K562 (cell line): Measurements from ENCODE around the gene BRD3. TPM values are rescaled to one million over a fixed set of nuclear protein-coding genes. Genes with fewer than 3 reads are reported as not detected.
A peak's percentile ranks its signal among the peaks of the same experiment; 100 is the strongest.

Source experiments
- ATAC-seq: fragments of 200-7000 bp; cut with Tn5 transposase; 3 replicates; pipeline ENCODE4 v1.9.1; 2020; ENCODE audit warnings: moderate library complexity
- BruUV-seq: library from RNA; stranded (reverse); fragments of 400-500 nt; replicated peaks from 2 replicates; lab custom pipeline; 2021; lab: Mats Ljungman, UMichigan
- CTCF ChIA-PET: fragments of 300-600 bp; formaldehyde crosslinking; extraction: SDS; loops from one replicate; lab custom pipeline; 2021; ENCODE audit warnings: low intra/inter-chr PET ratio; lab: Yijun Ruan, JAX
- POLR2A ChIA-PET: fragments of 300-600, 350-650 bp; sonication (Branson Sonifier 250); formaldehyde crosslinking; extraction: SDS; loops from one replicate; lab custom pipeline; 2021; ENCODE audit warnings: antibody characterized with exemption, inconsistent platforms; lab: Yijun Ruan, JAX
- DNase-seq, 4 experiments: peaks; one replicate each; pipeline versions ENCODE4 v3.0.0 to v3.0.0-alpha.2; 2011 to 2018; ENCODE audit warnings: low spot score in 3 of 4, mixed read lengths in 3 of 4; ENCODE audit errors: extremely low read depth in 1 of 4
- FAIRE-seq: peaks from 2 replicates; lab custom pipeline; 2011; peaks lifted over from hg19 to GRCh38; lab: Jason Lieb, UNC
- H2AFZ ChIP-seq: 2 replicates; pipeline ENCODE4 v1.6.0; 2011; ENCODE audit warnings: low read depth, low read length, control low read depth, inconsistent platforms
- H3K27ac ChIP-seq: fragments of 200-600 bp; 3 replicates; pipeline ENCODE4 v1.8.0; 2011; ENCODE audit warnings: low read depth, mild to moderate bottlenecking, control low read depth, inconsistent platforms, low read length, moderate library complexity, mixed read lengths; ENCODE audit errors: extremely low read depth
- H3K27me3 ChIP-seq, 2 experiments: fragments of 300-600 bp in 1 of 2; 2 replicates in 1 of 2; 3 replicates in 1 of 2; pipeline versions ENCODE4 v1.6.0 to v1.8.0; 2011; ENCODE audit warnings: inconsistent platforms in 2 of 2, low read length in 2 of 2, mild to moderate bottlenecking in 1 of 2, mixed read lengths in 1 of 2, moderate library complexity in 1 of 2; ENCODE audit not compliant: control insufficient read depth in 2 of 2, insufficient read depth in 2 of 2
- H3K36me3 ChIP-seq: fragments of 300-600 bp; 3 replicates; pipeline ENCODE4 v1.8.0; 2011; ENCODE audit warnings: mild to moderate bottlenecking, low read length, inconsistent platforms; ENCODE audit not compliant: control insufficient read depth, insufficient read depth
- H3K4me1 ChIP-seq, 2 experiments: fragments of 200-600 bp in 1 of 2; replicated peaks in 1 of 2; 2 replicates in 1 of 2; 3 replicates in 1 of 2; pipeline versions ENCODE4 v1.5.1 to v1.8.0; 2011; ENCODE audit warnings: inconsistent platforms in 2 of 2, low read length in 2 of 2, mild to moderate bottlenecking in 1 of 2, mixed read lengths in 1 of 2, moderate library complexity in 1 of 2; ENCODE audit not compliant: control insufficient read depth in 2 of 2, insufficient read depth in 2 of 2
- H3K4me2 ChIP-seq: 2 replicates; pipeline ENCODE4 v1.6.1; 2011; ENCODE audit warnings: low read length, control low read depth, inconsistent platforms, mixed read lengths; ENCODE audit not compliant: insufficient read depth
- H3K4me3 ChIP-seq: fragments of 200-600 bp; sonication (generic), shearing (Covaris generic); 2 replicates; pipeline ENCODE4 v1.5.1; 2016; ENCODE audit warnings: control low read depth, inconsistent platforms
- H3K79me2 ChIP-seq: fragments of 200-600 bp; 3 replicates; pipeline ENCODE4 v1.8.0; 2011; ENCODE audit warnings: low read length, inconsistent platforms; ENCODE audit not compliant: control insufficient read depth, insufficient read depth
- H3K9ac ChIP-seq, 2 experiments: 2 replicates each; pipeline versions ENCODE4 v1.6.0 to v1.6.1; 2011; ENCODE audit warnings: low read depth in 2 of 2, low read length in 2 of 2, control low read depth in 1 of 2, inconsistent platforms in 1 of 2, mild to moderate bottlenecking in 1 of 2, mixed read lengths in 1 of 2; ENCODE audit not compliant: insufficient read depth in 1 of 2
- H3K9me1 ChIP-seq: one replicate; pipeline ENCODE4 v1.6.0; 2011; ENCODE audit warnings: inconsistent platforms, mild to moderate bottlenecking, low read length, moderate library complexity; ENCODE audit not compliant: control insufficient read depth, insufficient read depth
- H3K9me3 ChIP-seq: replicated peaks from 2 replicates; pipeline ENCODE4 v1.5.1; 2011; ENCODE audit warnings: low read depth, low read length, inconsistent platforms; ENCODE audit not compliant: control insufficient read depth, insufficient read depth
- H4K20me1 ChIP-seq: replicated peaks from 2 replicates; pipeline ENCODE4 v1.6.1; 2011; ENCODE audit warnings: low read length, inconsistent platforms, mixed read lengths; ENCODE audit not compliant: control insufficient read depth, insufficient read depth
- IRF1 ChIP-seq: sonication (generic); formaldehyde crosslinking; IDR thresholded peaks from 2 replicates; pipeline ENCODE4 v1.8.0; 2022; ENCODE audit warnings: missing genetic modification reagents, mild to moderate bottlenecking, borderline replicate concordance
- MTF1 ChIP-seq: fragments of 250-450 bp; sonication (Bioruptor Pico); IDR thresholded peaks from 2 replicates; pipeline ENCODE4 v1.9.0; 2021; ENCODE audit warnings: moderate library complexity, mild to moderate bottlenecking, inconsistent platforms, borderline replicate concordance
- NFIC ChIP-seq: fragments of 450-650 bp; IDR thresholded peaks from 2 replicates; pipeline ENCODE4 v1.6.1; 2017; ENCODE audit warnings: mild to moderate bottlenecking, inconsistent platforms
- NFIX ChIP-seq: fragments of 250-450 bp; sonication (Bioruptor Pico); IDR thresholded peaks from 2 replicates; pipeline ENCODE4 v1.4.0; 2020; ENCODE audit warnings: low read depth, mild to moderate bottlenecking, moderate library complexity
- NR4A1 ChIP-seq, 2 experiments: fragments of 250-450 bp in 1 of 2; fragments of 450-650 bp in 1 of 2; sonication (Bioruptor Pico) in 1 of 2; IDR thresholded peaks; 2 replicates each; pipeline versions ENCODE4 v1.4.0 to v1.6.1; 2016 to 2020; ENCODE audit warnings: mild to moderate bottlenecking in 2 of 2, missing compliant biosample characterization in 1 of 2, missing genetic modification characterization in 1 of 2, moderate library complexity in 1 of 2
- NUFIP1 ChIP-seq: fragments of 450-650 bp; IDR thresholded peaks from 2 replicates; pipeline ENCODE4 v1.6.1; 2018; ENCODE audit not compliant: partially characterized antibody
- POLR2G ChIP-seq: fragments of 200-400 bp; formaldehyde crosslinking; IDR thresholded peaks from 2 replicates; pipeline ENCODE4 v1.6.1; 2017; ENCODE audit warnings: low read depth, mild to moderate bottlenecking, antibody characterized with exemption, low read length, moderate library complexity
- SAP30 ChIP-seq: fragments of 200-600 bp; sonication (generic); IDR thresholded peaks from 2 replicates; pipeline ENCODE4 v1.6.1; 2012; ENCODE audit warnings: borderline replicate concordance, low read depth, mild to moderate bottlenecking, moderate library complexity, low read length, control low read depth, inconsistent platforms; ENCODE audit not compliant: insufficient read depth, poor library complexity, severe bottlenecking
- ZNF707 ChIP-seq: fragments of 250-450 bp; sonication (Bioruptor Pico); conservative IDR thresholded peaks from 2 replicates; pipeline ENCODE4 v1.8.0; 2022; ENCODE audit warnings: inconsistent platforms, mild to moderate bottlenecking, moderate library complexity
- WGBS: fragments of 100-300 bp; shearing (Covaris generic); methylation state at CpG from one replicate; pipeline ENCODE4 v1.1.6; 2016; ENCODE audit warnings: low coverage, mixed read lengths; ENCODE audit not compliant: insufficient coverage; ENCODE audit errors: missing lambda C conversion rate; 5-methylcytosine and 5-hydroxymethylcytosine counted together
- in situ Hi-C: fragments of 300-500 bp; cut with MboI; formaldehyde crosslinking; loops from 4 replicates; pipeline ENCODE4 v1.15.0; 2018; ENCODE audit warnings: inconsistent platforms, mixed read lengths
- intact Hi-C: fragments of 100-400 bp; cut with micrococcal nuclease; formaldehyde crosslinking; loops from 2 replicates; pipeline ENCODE4 v1.14.2; 2022
- polyA plus RNA-seq, 8 experiments: library from polyadenylated mRNA; depleted of rRNA in 4 of 8; stranded (reverse) in 5 of 8; unstranded in 3 of 8; fragments of >200 nt; fragmentation: Nextera tagmentation in 2 of 8; fragmentation: Illumina TruSeq in 1 of 8; extraction: Ambion mirVana in 2 of 8; extraction: Trizol in 1 of 8; gene quantifications; 2 replicates each; pipeline versions ENCODE4 v1.2.1 to v1.2.3, GENCODE V29; 2011 to 2014; ENCODE audit warnings: inconsistent platforms in 1 of 8, missing spikeins in 1 of 8
- total RNA-seq, 7 experiments: library from RNA; depleted of rRNA in 6 of 7; stranded (reverse); fragments of >200 nt in 6 of 7; fragmentation: Illumina TruSeq in 2 of 7; extraction: Trizol in 2 of 7; gene quantifications; 2 replicates each; pipeline versions ENCODE4 v1.2.1 to v1.2.3, GENCODE V29; 2011 to 2021; ENCODE audit warnings: low replicate concordance in 1 of 7
- TF ChIP-seq, protein P1 (sequence below): fragments of 450-650 bp; formaldehyde crosslinking; conservative IDR thresholded peaks from 2 replicates; pipeline ENCODE4 v1.4.0; 2022; ENCODE audit warnings: mild to moderate bottlenecking, missing genetic modification characterization

BRD3 gene
- total and polyA plus RNA-seq, 9 of the 15 experiments (the other 6 are each of a cell fraction or from before 2014, with no cell fraction given): 0.82 to 37.1 (median 4.2) TPM

- H3K9me3 ChIP-seq: no peaks in the 10 kb centered on the region
- FAIRE-seq: no peak
- no peaks in the 10 kb centered on the region for H3K27me3 ChIP-seq
- POLR2A ChIA-PET: interaction anchor here (0.7 kb wide), 1 partner anchor 584 kb away, joined by 3 read pairs; no protein-coding TSS in a partner anchor
- H3K4me1 ChIP-seq: peaks cover 0 to 20% of the 10 kb centered on the region in 2 experiments; a peak in 2 of 5 replicates
- in situ Hi-C loops (no loop called here), intact Hi-C loops (no loop called here)
- H4K20me1 ChIP-seq: no peaks in the 10 kb centered on the region
- no TSS peak for BruUV-seq
- H3K9me1 ChIP-seq: no peaks in the 10 kb centered on the region
- no peak for TF ChIP-seq MTF1 (CRISPR knock-in tag)
- peak; percentile 17; the same call in 1 of the 2 replicates for TF ChIP-seq POLR2G
- TF ChIP-seq NFIC: peak; percentile 95
- peak; percentile 85 for TF ChIP-seq NFIX (CRISPR knock-in tag)
- no peak overlapping the region for H3K9ac ChIP-seq
- CTCF ChIA-PET: no interaction called here
- WGBS: 73% methylated on average over 16 of the region's 21 CpGs
- peaks cover 27% of the 10 kb centered on the region; the same call in 1 of the 3 replicates for H3K36me3 ChIP-seq
- no peak for DNase-seq
- H3K79me2 ChIP-seq: no peaks in the 10 kb centered on the region
- no peak overlapping the region for H3K4me2 ChIP-seq
- ATAC-seq: no peak
- H2AFZ ChIP-seq: no peak overlapping the region
- H3K4me3 ChIP-seq: no peak overlapping the region
- no peak overlapping the region for H3K27ac ChIP-seq
These were observed 26.8 kb downstream of the BRD3 start for GRCh38 chr9:134040781-134041648.

DNA sequence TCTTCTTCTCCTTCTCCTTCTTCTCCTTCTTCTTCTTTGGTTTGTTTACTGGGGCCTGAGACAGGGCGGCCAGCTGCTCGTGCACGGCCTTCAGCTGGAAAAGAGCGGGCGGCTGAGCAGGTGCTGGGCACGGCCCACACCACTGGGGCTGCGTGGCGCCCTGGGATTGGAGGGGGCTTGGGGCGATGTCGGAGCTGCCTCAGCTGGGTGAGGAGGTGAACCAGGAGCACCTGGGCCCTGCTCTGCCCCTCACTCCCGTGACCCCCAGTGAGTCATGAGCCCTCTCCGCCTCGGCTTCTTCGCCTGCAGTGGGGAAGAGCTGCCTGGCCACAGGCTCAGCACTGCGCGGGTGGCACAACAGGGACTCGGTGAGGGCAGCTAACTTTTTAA, 27.7 kb downstream of the BRD3 start:
- Histone ChIP-seq H3K9me3 (no peaks in the 10 kb centered on the region), H3K27ac (no peak overlapping the region), H4K20me1 (no peaks in the 10 kb centered on the region), H3K4me1 (peaks cover 0 to 16% of the 10 kb centered on the region in 2 experiments; a peak in 2 of 5 replicates), H3K79me2 (no peaks in the 10 kb centered on the region), H3K9ac (no peak overlapping the region; a peak in 1 of 4 replicates), H3K4me3 (no peak overlapping the region), H3K36me3 (peaks cover 32% of the 10 kb centered on the region; the same call in 1 of the 3 replicates), H3K27me3 (no peaks in the 10 kb centered on the region), H3K9me1 (no peaks in the 10 kb centered on the region), H3K4me2 (no peak overlapping the region), H2AFZ (no peak overlapping the region)
- POLR2A ChIA-PET: no interaction called here
- intact Hi-C loops (no loop called here), in situ Hi-C loops (no loop called here)
- CTCF ChIA-PET: no interaction called here
- FAIRE-seq (no peak), ATAC-seq (no peak), DNase-seq (no peak)
- no TSS peak for BruUV-seq
- WGBS: 90% methylated on average over 9 of the region's 17 CpGs
- TF ChIP-seq IRF1 (CRISPR knock-in tag): no peak
- TF ChIP-seq NUFIP1: no peak
- TF ChIP-seq, protein P1, sequence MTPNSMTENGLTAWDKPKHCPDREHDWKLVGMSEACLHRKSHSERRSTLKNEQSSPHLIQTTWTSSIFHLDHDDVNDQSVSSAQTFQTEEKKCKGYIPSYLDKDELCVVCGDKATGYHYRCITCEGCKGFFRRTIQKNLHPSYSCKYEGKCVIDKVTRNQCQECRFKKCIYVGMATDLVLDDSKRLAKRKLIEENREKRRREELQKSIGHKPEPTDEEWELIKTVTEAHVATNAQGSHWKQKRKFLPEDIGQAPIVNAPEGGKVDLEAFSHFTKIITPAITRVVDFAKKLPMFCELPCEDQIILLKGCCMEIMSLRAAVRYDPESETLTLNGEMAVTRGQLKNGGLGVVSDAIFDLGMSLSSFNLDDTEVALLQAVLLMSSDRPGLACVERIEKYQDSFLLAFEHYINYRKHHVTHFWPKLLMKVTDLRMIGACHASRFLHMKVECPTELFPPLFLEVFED (CRISPR knock-in tag): no peak
- TF ChIP-seq SAP30: no peak
- no peak for TF ChIP-seq ZNF707
- TF ChIP-seq NR4A1 (CRISPR knock-in tag; IDR thresholded peaks at IDR 0.05): no peak
- TF ChIP-seq NR4A1 (tag; IDR thresholded peaks at IDR 0.05): no peak
